B cell (primary cell): ENCODE data around the gene AFG1L.

Experiments used
- CTCF ChIP-seq: fragments of 200-600 bp; IDR thresholded peaks from one replicate; pipeline ENCODE4 v1.8.0; 2022; ENCODE audit warnings: antibody characterized with exemption, mild to moderate bottlenecking
- EZH2 ChIP-seq: IDR thresholded peaks from 2 replicates; pipeline ENCODE4 v1.6.1; 2012; ENCODE audit warnings: borderline replicate concordance, low read depth, mild to moderate bottlenecking, moderate library complexity, low read length; ENCODE audit not compliant: insufficient read depth, poor library complexity, severe bottlenecking

GRCh38 chr6:108510461-108511319 is 215.8 kb downstream of the AFG1L start:
- TF ChIP-seq CTCF (no peak), EZH2 (no peak)
